Measurements from ENCODE around the gene SLC1A6.

GRCh38 chr19:14916848-14917247 is 62.8 kb downstream of the SLC1A6 start:
- no peak for TF ChIP-seq CTCF (IDR thresholded peaks at IDR 0.05; ENCODE audit: low read length)
- no peak for TF ChIP-seq EZH2 (IDR thresholded peaks at IDR 0.05; ENCODE audit: borderline replicate concordance, low read length)
